Osteoblast (primary cell): ENCODE results near the gene AAMDC. TPM values are rescaled to one million over a fixed set of nuclear protein-coding genes. Genes with fewer than 3 reads are reported as not detected.

Experiments
- DNase-seq: peaks from one replicate; pipeline ENCODE4 v3.0.0; 2011; ENCODE audit warnings: low spot score, mixed read lengths; ENCODE audit not compliant: insufficient read length; ENCODE audit errors: missing footprints
- H2AFZ ChIP-seq: 2 replicates; pipeline ENCODE4 v1.6.0; 2011; ENCODE audit warnings: mild to moderate bottlenecking, low read length
- H3K27ac ChIP-seq: 2 replicates; pipeline ENCODE4 v1.5.1; 2011; ENCODE audit warnings: mild to moderate bottlenecking, low read depth, low read length, moderate library complexity
- H3K27me3 ChIP-seq: 2 replicates; pipeline ENCODE4 v1.6.0; 2012; ENCODE audit warnings: mild to moderate bottlenecking, control low read depth, inconsistent platforms, low read length, moderate library complexity; ENCODE audit not compliant: insufficient read depth
- H3K36me3 ChIP-seq: 2 replicates; pipeline ENCODE4 v1.5.1; 2011; ENCODE audit warnings: mild to moderate bottlenecking, low read length, control low read depth, moderate library complexity; ENCODE audit not compliant: insufficient read depth
- H3K4me1 ChIP-seq: 2 replicates; pipeline ENCODE4 v1.5.1; 2011; ENCODE audit warnings: mild to moderate bottlenecking, low read length, control low read depth, moderate library complexity; ENCODE audit not compliant: insufficient read depth
- H3K4me2 ChIP-seq: 2 replicates; pipeline ENCODE4 v1.6.0; 2011; ENCODE audit warnings: mild to moderate bottlenecking, low read length; ENCODE audit not compliant: insufficient read depth
- H3K4me3 ChIP-seq: fragments of 200-600 bp; sonication (generic); 3 replicates; pipeline ENCODE4 v1.5.1; 2012; ENCODE audit warnings: mild to moderate bottlenecking, low read length, inconsistent platforms; ENCODE audit not compliant: insufficient read depth
- H3K79me2 ChIP-seq: 2 replicates; pipeline ENCODE4 v1.6.0; 2012; ENCODE audit warnings: mild to moderate bottlenecking, low read length, control low read depth, inconsistent platforms; ENCODE audit not compliant: insufficient read depth
- H3K9me3 ChIP-seq: 2 replicates; pipeline ENCODE4 v1.5.1; 2011; ENCODE audit warnings: low read depth, low read length, control low read depth
- H4K20me1 ChIP-seq: 2 replicates; pipeline ENCODE4 v1.6.0; 2012; ENCODE audit warnings: mild to moderate bottlenecking, low read length, control low read depth; ENCODE audit not compliant: insufficient read depth
- CTCF ChIP-seq: IDR thresholded peaks from 2 replicates; pipeline ENCODE4 v1.5.1; 2011; ENCODE audit warnings: mild to moderate bottlenecking, low read depth, low read length, moderate library complexity; ENCODE audit errors: extremely low read depth
- total RNA-seq: library from RNA; depleted of rRNA; stranded (reverse); fragments of >200 nt; gene quantifications from 2 replicates; pipeline ENCODE4 v1.2.3, GENCODE V29; 2012

Gene AAMDC
- total RNA-seq, 1 donor = 14.8 TPM

- H3K4me3 ChIP-seq = no peak overlapping the region
- H3K79me2 ChIP-seq = peaks cover 95% of the 10 kb centered on the region
- H4K20me1 ChIP-seq = peaks cover 79% of the 10 kb centered on the region
- peaks cover 2% of the 10 kb centered on the region for H3K4me1 ChIP-seq
- no peak overlapping the region for H2AFZ ChIP-seq
- H3K27ac ChIP-seq = no peak overlapping the region
- no peak overlapping the region for H3K4me2 ChIP-seq
- no peaks in the 10 kb centered on the region for H3K9me3 ChIP-seq
- H3K36me3 ChIP-seq = no peaks in the 10 kb centered on the region
- H3K27me3 ChIP-seq = no peaks in the 10 kb centered on the region
- TF ChIP-seq CTCF = no peak
- no peak for DNase-seq
Observed at GRCh38 chr11:77806993-77807392, 14.0 kb upstream of the AAMDC start.

- Histone ChIP-seq H3K27ac (no peak overlapping the region), H3K4me1 (peaks cover 5% of the 10 kb centered on the region), H2AFZ (no peak overlapping the region), H3K9me3 (no peaks in the 10 kb centered on the region), H3K27me3 (no peaks in the 10 kb centered on the region), H4K20me1 (peaks cover 76% of the 10 kb centered on the region), H3K36me3 (no peaks in the 10 kb centered on the region), H3K4me2 (no peak overlapping the region), H3K79me2 (peaks cover 97% of the 10 kb centered on the region), H3K4me3 (no peak overlapping the region)
- DNase-seq = peak; percentile 0
- no peak for TF ChIP-seq CTCF
Observed at GRCh38 chr11:77813256-77813655, 7.7 kb upstream of the AAMDC start.

GRCh38 chr11:77814848-77815247, 6.1 kb upstream of the AAMDC start:
- H3K79me2 ChIP-seq = peaks cover 98% of the 10 kb centered on the region
- no peak overlapping the region for H2AFZ ChIP-seq
- H3K9me3 ChIP-seq = no peaks in the 10 kb centered on the region
- no peak overlapping the region for H3K27ac ChIP-seq
- TF ChIP-seq CTCF = no peak
- H3K4me2 ChIP-seq = no peak overlapping the region
- peaks cover 73% of the 10 kb centered on the region for H4K20me1 ChIP-seq
- H3K4me1 ChIP-seq = peaks cover 11% of the 10 kb centered on the region
- no peak overlapping the region for H3K4me3 ChIP-seq
- no peaks in the 10 kb centered on the region for H3K36me3 ChIP-seq
- H3K27me3 ChIP-seq = no peaks in the 10 kb centered on the region
- no peak for DNase-seq

GRCh38 chr11:77815459-77815858, 5.5 kb upstream of the AAMDC start:
- H4K20me1 ChIP-seq = peaks cover 68% of the 10 kb centered on the region

More at GRCh38 chr11:77815459-77815858, 5.5 kb upstream of the AAMDC start:
- Histone ChIP-seq H3K27me3 (no peaks in the 10 kb centered on the region), H3K27ac (no peak overlapping the region), H3K4me2 (no peak overlapping the region), H3K9me3 (no peaks in the 10 kb centered on the region), H3K79me2 (peaks cover 98% of the 10 kb centered on the region), H2AFZ (no peak overlapping the region), H3K4me1 (peaks cover 11% of the 10 kb centered on the region), H3K4me3 (no peak overlapping the region), H3K36me3 (no peaks in the 10 kb centered on the region)
- TF ChIP-seq CTCF = no peak
- DNase-seq = no peak
